CD1c-positive myeloid dendritic cell (primary cell): ENCODE results near the gene PRR20A.
"Not testable (repeated sequence)": the region's sequence is repeated elsewhere in the genome, so short reads cannot be mapped to it uniquely, and the experiment has no call there.

Experiments used
- DNase-seq: peaks from one replicate; pipeline ENCODE4 v3.0.0-alpha.2; 2016; ENCODE audit errors: extremely low spot score

The PRR20A gene

GRCh38 chr13:57140235-57140968, at the start of gene PRR20A:
Gene PRR20A, plus strand, starts transcription at chr13:57140918. Its CDS starts 387 bp downstream, at chr13:57141305.
- not testable (repeated sequence) for DNase-seq

DNA sequence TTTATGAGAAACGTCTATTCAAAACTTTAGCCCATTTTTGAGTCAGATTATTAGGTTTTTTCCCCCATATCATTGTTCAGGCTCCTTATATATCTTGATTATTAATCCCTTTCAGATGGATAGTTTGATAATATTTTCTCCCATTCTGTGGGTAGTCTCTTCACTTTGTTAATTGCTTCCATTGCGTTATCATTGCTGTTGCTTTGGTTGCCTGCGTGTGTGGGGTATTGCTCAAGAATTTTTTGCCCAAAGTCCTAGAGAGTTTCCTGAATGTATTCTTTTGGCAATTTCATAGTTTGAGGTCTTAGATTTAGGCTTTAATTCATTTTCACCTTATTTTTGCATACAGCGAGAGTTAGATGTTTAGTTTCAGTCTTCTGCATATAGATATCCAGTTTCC, 25.8 kb upstream of the PRR20A start:
- DNase-seq = no peak

DNA sequence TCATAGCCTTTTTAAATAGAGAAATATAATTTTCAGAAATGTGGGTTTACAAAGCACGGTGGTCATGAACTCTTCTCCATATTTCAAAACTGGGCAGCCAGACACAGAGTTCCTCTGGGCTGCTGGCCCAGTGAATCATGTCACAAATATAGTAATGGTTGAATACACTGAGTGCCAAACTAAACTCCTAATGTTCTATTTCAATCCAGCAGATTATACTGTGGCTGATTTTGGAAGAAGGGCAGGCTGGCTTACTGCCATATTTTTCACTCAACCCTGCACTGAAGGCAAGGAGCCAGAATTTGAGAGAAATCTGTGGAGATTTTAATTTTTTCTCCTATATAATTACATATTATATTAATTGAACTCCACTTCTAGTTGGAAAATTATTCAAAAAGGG, 17.0 kb upstream of the PRR20A start:
- DNase-seq = no peak

- no peak for DNase-seq
Observed at GRCh38 chr13:57128909-57129308, 11.8 kb upstream of the PRR20A start.

GRCh38 chr13:57136093-57136492, 4.6 kb upstream of the PRR20A start:
- no peak for DNase-seq

DNA sequence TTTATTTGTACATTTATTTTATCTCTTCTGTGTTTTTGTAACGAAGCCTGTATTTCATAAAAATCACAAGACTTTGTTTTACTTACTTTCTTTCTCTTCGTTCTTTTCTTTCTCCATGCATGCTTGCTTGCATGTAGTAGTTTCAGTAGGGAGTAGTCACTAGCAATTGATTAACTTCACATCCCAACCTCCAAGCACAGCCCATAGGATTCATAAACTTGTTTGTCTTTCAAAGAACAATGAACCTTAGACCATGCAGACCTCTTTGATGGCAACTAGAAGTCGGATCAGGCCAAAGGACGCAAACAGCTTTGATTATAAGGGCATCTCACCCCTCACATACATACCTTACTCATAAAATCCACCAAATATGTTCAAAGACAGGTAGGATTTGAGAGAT, 3.1 kb upstream of the PRR20A start:
- no peak for DNase-seq

DNA sequence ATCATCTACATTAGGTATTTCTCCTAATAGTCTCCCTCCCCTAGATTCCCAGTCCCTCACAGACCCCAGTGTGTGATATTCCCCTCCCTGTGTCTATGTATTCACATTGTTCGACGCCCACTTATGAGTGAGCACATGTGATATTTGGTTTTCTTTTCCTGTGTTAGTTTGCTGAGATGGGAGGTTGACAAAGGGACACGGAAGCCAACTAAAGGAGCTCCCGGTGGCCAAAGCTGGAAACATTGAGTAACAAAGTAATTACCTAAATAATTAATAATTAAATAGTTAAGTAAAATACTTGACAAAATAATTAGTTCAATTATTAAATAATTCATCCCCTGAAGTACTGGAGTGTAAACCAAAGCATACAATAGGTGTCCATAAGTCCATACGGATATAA, 1.7 kb upstream of the PRR20A start:
- no peak for DNase-seq

- DNase-seq = not testable (repeated sequence)
Observed at GRCh38 chr13:57139781-57140180, 937 bp upstream of the PRR20A start.

DNA sequence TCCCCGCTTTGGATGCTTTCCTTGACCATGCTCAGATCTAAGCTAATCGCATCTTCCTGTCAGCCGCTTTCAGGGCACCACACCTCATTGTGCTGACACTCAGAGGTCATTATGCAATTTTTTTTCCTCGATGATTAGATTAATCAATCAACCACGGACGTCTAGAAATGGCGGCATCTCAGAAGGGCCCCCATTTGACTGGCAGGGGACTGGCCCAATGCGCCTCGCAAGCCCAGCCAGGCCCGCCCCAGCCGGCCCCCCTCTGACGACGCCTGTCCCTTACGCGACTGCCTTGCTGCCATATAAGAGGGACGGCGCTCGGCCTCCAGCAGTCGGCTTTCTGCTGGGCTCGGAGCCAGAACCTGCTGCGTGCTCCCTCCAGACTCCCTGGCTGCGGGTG, 6.5 kb downstream of the PRR20A start, which contains the start of gene PRR20B:
Gene PRR20B (plus strand): TSS at position 301 of the 400 bp plus-strand sequence. CDS start 387 bp downstream, outside the sequence.
- DNase-seq = not testable (repeated sequence)

DNA sequence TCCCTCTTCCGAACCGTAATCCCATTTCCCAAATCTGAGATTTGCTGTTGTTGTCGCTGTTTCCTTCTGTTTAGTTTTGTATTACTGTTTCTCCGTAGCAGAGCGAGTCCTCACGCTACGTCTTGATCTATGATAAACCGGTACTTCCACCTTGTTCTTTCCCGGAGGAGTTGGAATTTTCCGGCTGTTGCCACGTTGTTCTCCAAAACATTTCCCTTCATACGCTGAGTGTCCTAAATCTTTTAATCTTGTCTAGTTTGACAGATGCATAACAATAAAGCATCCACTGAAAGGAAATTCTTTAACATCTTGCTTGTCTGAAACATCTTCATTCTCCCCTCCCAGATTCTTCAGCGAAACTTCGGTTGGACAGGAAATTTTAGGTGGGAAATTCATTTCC, 7.4 kb downstream of the PRR20A start:
- not testable (repeated sequence) for DNase-seq

GRCh38 chr13:57153761-57154160, 13.0 kb downstream of the PRR20A start, which contains the start of gene PRR20C:
Gene PRR20C, plus strand, starts transcription at chr13:57154061. Its CDS starts 387 bp downstream, at chr13:57154448.
- DNase-seq = not testable (repeated sequence)

DNA sequence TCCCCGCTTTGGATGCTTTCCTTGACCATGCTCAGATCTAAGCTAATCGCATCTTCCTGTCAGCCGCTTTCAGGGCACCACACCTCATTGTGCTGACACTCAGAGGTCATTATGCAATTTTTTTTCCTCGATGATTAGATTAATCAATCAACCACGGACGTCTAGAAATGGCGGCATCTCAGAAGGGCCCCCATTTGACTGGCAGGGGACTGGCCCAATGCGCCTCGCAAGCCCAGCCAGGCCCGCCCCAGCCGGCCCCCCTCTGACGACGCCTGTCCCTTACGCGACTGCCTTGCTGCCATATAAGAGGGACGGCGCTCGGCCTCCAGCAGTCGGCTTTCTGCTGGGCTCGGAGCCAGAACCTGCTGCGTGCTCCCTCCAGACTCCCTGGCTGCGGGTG, 19.6 kb downstream of the PRR20A start, which contains the start of gene PRR20D:
Gene PRR20D (plus strand): TSS at position 301 of the 400 bp plus-strand sequence. CDS start 387 bp downstream, outside the sequence.
- not testable (repeated sequence) for DNase-seq

- not testable (repeated sequence) for DNase-seq
Observed at GRCh38 chr13:57166897-57167296, 26.2 kb downstream of the PRR20A start, which contains the start of gene PRR20E. Gene PRR20E, plus strand, starts transcription at chr13:57167197. Its CDS starts 387 bp downstream, at chr13:57167584.

DNA sequence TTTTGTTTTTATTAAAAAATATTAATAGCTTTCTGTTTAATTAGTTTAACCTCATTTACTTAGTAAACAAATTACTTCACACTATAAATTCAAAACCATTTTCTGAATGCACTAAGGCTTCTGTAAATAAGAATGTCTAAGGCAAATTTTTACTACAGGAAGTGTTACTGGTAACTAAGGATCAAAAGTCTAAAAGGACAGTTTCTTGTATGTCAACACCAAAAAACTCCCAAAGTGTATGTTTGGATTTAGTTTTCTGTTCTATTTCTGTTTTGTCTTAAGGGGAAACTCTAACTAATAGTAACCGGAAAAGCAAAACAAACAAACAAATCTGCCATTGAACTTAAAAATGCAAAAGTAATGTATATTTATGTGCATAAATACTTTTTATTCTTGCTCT, 50.9 kb downstream of the PRR20A start:
- no peak for DNase-seq
